ENCODE measurements around the gene GPC5. TPM values are rescaled to one million over a fixed set of nuclear protein-coding genes. Genes with fewer than 3 reads are reported as not detected.

The GPC5 gene
- total RNA-seq, 1 donor from 2014 or later = 0.28 TPM

- DNase-seq (ENCODE audit: low read depth, low spot score) = no peak
- Mint-ChIP-seq H3K4me3 (no peak overlapping the region), H3K27ac (ENCODE audit: unreplicated experiment) (no peak overlapping the region), H3K36me3 (ENCODE audit: low read depth) (no peaks in the 10 kb centered on the region), H3K4me1 (peaks cover 8% of the 10 kb centered on the region), H3K27me3 (ENCODE audit: low read depth) (no peaks in the 10 kb centered on the region), H3K9me3 (no peaks in the 10 kb centered on the region)
- TF ChIP-seq CTCF (conservative IDR thresholded peaks at IDR 0.05) = no peak
These were observed 139.0 kb downstream of the GPC5 start for GRCh38 chr13:91537376-91537775.

GRCh38 chr13:91539286-91540157, 141.1 kb downstream of the GPC5 start:
- no peak for DNase-seq (ENCODE audit: low read depth, low spot score)
- Mint-ChIP-seq H3K36me3 (ENCODE audit: low read depth) (no peaks in the 10 kb centered on the region), H3K27ac (ENCODE audit: unreplicated experiment) (no peak overlapping the region), H3K27me3 (ENCODE audit: low read depth) (no peaks in the 10 kb centered on the region), H3K4me3 (no peak overlapping the region), H3K9me3 (no peaks in the 10 kb centered on the region), H3K4me1 (peaks cover 13% of the 10 kb centered on the region)
- TF ChIP-seq CTCF (conservative IDR thresholded peaks at IDR 0.05) = no peak

GRCh38 chr13:91540158-91540736, 141.8 kb downstream of the GPC5 start:
- TF ChIP-seq CTCF (conservative IDR thresholded peaks at IDR 0.05) = no peak
- no peak for DNase-seq (ENCODE audit: low read depth, low spot score)
- no peak overlapping the region for H3K27ac Mint-ChIP-seq (ENCODE audit: unreplicated experiment)
- peaks cover 18% of the 10 kb centered on the region for H3K4me1 Mint-ChIP-seq
- H3K27me3 Mint-ChIP-seq (ENCODE audit: low read depth) = no peaks in the 10 kb centered on the region
- no peaks in the 10 kb centered on the region for H3K36me3 Mint-ChIP-seq (ENCODE audit: low read depth)
- H3K9me3 Mint-ChIP-seq = no peaks in the 10 kb centered on the region
- no peak overlapping the region for H3K4me3 Mint-ChIP-seq

- Mint-ChIP-seq H3K4me3 (no peak overlapping the region), H3K4me1 (peaks cover 18% of the 10 kb centered on the region), H3K27ac (ENCODE audit: unreplicated experiment) (no peak overlapping the region), H3K36me3 (ENCODE audit: low read depth) (peaks cover 3% of the 10 kb centered on the region), H3K27me3 (ENCODE audit: low read depth) (no peaks in the 10 kb centered on the region), H3K9me3 (peaks cover 7% of the 10 kb centered on the region)
- DNase-seq (ENCODE audit: low read depth, low spot score) = peak; percentile 42
- no peak for TF ChIP-seq CTCF (conservative IDR thresholded peaks at IDR 0.05)
These were observed 146.3 kb downstream of the GPC5 start for GRCh38 chr13:91544723-91545122.

- H3K9me3 Mint-ChIP-seq = peaks cover 18% of the 10 kb centered on the region
- H3K27me3 Mint-ChIP-seq (ENCODE audit: low read depth) = no peaks in the 10 kb centered on the region
- H3K4me3 Mint-ChIP-seq = no peak overlapping the region
- H3K36me3 Mint-ChIP-seq (ENCODE audit: low read depth) = peaks cover 3% of the 10 kb centered on the region
- DNase-seq (ENCODE audit: low read depth, low spot score) = no peak
- TF ChIP-seq CTCF (conservative IDR thresholded peaks at IDR 0.05) = no peak
- H3K27ac Mint-ChIP-seq (ENCODE audit: unreplicated experiment) = no peak overlapping the region
- peaks cover 10% of the 10 kb centered on the region for H3K4me1 Mint-ChIP-seq
These were observed 148.5 kb downstream of the GPC5 start for GRCh38 chr13:91546900-91547299.
